ENCODE measurements around the gene PAK1IP1.
"Not testable (repeated sequence)": the region's sequence is repeated elsewhere in the genome, so short reads cannot be mapped to it uniquely, and the experiment has no call there.

PAK1IP1 gene

GRCh38 chr6:10692965-10693538 lies 1.7 kb upstream of the PAK1IP1 start:
- DNase-seq = no peak

GRCh38 chr6:10695086-10695657 lies 400 bp downstream of the PAK1IP1 start:
- no peak for DNase-seq

- DNase-seq = no peak
Measured at GRCh38 chr6:10696655-10697054, 1.9 kb downstream of the PAK1IP1 start.

DNA sequence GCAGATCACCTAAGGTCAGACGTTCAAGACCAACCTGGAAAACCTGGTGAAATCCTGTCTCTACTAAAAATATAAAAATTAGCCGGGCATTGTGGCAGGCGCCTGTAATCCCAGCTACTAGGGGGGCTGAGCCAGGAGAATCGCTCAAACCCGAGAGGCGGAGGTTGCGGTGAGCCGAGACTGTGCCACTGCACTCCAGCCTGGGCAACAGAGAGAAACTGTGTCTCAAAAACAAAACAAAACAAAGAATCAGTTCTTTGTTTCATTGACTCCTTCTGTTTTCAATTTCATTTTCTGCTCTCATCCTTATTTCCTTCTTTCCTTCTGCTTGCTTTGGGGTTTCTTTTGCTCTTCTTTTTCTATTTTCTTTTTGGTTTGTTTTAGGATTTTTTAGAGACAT lies 19.2 kb downstream of the PAK1IP1 start:
- no peak for DNase-seq

DNA sequence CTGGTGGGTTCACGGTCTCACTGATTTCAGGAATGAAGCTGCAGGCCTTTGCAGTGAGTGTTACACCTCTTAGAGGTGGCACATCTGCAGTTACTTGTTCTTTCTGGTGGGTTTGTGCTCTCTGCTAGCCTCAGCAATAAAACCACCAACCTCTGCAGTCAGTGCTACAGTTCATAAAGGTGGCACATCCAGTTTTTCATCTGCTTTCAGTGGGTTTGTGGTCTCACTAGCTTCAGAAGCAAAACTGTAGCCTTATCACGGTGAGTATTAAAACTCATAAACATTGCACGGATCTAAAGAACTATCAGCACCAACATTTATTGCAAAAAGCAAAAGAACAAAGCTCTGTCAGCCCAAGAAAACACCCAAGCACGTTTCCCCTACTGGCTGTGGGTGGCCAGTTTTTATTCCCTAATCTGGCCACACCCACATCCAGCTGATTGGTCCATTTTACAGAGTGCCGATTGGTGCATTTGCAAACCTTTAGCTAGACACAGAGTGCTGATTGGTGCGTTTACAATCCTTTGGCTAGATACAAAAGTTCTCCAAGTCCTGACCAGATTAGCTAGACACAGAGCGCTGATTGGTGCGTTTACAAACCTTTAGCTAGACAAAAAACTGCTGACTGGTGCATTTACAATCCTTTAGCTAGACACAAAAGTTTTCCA lies 24.7 kb downstream of the PAK1IP1 start:
- no peak for DNase-seq

- DNase-seq = no peak
Measured at GRCh38 chr6:10719964-10720264, 25.1 kb downstream of the PAK1IP1 start.

- no peak for DNase-seq
Measured at GRCh38 chr6:10720265-10720959, 25.6 kb downstream of the PAK1IP1 start.

DNA sequence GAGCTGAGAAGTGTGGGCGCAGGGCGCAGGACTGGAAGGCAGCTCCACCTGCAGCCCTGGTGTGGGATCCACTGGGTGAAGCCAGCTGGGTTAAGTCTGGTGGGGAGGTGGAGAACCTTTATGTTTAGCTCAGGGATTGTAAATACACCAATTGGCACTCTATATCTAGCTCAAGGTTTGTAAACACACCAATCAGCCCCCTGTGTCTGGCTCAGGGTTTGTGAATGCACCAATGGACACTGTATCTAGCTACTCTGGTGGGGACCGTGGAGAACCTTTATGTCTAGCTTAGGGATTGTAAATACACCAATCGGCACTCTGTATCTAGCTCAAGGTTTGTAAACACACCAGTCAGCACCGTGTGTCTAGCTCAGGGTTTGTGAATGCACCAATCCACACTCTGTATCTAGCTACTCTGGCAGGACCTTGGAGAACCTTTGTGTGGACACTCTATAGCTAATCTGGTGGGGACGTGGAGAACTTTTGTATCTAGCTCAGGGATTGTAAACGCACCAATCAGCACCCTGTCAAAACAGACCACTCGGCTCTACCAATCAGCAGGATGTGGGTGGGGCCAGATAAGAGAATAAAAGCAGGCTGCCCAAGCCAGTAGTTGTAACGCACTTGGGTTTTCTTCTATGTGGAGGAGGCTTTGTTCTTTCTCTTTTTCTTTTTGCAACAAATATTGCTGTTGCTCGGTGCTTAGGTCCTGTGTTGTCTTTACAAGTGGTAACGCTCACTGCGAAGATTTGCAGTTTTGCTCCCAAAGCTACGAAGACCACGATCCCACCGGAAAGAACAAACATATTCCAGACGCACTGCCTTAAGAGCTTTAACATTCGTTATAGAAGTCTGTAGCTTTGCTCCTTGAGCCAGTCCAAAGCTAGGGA lies 26.4 kb downstream of the PAK1IP1 start:
- not testable (repeated sequence) for DNase-seq

DNA sequence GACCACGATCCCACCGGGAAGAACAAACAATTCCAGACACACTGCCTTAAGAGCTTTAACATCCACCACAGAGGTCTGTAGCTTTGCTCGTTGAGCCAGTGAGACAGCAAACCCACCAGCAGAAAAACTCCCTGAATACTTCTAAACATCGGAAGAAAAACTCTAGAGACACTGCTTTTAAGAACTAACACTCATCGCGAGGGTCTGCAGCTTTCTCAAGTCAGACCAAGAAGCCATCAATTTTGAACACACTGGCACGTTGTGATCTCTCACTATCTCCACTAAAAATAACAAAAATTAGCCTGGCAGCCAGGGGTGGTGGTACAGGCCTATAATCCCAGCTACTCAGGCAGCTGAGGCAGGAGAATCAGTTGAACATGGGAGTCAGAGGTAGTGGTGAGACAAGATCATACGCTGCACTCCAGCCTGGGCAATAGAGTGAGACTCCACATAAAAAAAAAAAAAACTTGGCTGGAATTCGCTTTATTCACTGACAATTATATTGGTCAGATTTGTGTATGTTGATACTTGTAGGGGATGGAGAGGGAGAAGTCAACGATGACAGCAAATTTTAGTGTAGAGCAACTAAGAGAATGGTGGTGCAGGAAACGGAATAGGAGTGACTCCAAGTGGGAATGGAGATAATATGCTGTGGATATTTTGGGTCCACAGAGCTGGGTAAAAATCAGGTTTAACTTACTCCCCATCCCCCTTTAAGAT lies 27.2 kb downstream of the PAK1IP1 start:
- DNase-seq = no peak

GRCh38 chr6:10722570-10722819 lies 27.7 kb downstream of the PAK1IP1 start:
- peak; percentile 91 for DNase-seq

GRCh38 chr6:10722820-10723566 lies 28.2 kb downstream of the PAK1IP1 start, which contains the start of gene TMEM14C:
TMEM14C (plus strand) TSS chr6:10723070; CDS start chr6:10724614, 1,544 bp downstream.
- peak; percentile 96 for DNase-seq

DNA sequence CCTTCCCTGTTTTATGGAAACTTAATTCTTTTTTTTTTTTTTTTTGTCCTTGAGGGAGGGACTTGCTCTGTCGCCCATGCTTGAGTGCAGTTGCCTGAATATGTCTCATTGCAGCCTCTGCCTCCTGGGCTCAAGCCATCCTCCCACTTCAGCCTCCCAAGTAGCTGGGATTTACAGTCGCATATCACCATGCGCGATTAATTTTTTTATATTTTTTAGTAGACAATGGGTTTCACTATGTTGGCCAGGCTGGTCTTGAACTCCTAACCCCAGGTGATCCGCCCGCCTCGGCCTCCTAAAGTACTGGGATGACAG lies 28.8 kb downstream of the PAK1IP1 start:
- no peak for DNase-seq

GRCh38 chr6:10725044-10725443 lies 30.3 kb downstream of the PAK1IP1 start:
- DNase-seq = no peak

- DNase-seq = no peak
Measured at GRCh38 chr6:10725716-10726115, 30.9 kb downstream of the PAK1IP1 start.

DNA sequence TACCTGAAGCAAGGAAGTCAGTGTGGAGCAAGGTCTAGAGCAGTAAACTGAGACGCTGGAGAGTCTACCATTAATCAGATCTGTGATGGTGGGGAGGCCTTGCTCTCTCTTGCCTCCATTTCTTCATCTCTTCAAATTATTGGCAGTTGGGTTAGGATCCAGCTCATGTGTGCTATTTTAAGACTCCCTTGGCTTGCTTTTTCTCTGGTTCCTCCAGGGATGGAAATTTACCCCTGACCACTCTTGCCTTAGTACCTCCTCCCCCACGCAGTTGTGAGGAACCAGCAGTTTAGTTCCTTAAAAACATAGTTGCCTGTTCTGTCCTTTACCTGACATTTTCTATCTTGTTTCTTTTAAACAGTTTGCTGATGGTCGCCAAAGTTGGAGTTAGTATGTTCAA lies 35.5 kb downstream of the PAK1IP1 start:
- no peak for DNase-seq

GRCh38 chr6:10733151-10733715 lies 38.5 kb downstream of the PAK1IP1 start:
- no peak for DNase-seq

DNA sequence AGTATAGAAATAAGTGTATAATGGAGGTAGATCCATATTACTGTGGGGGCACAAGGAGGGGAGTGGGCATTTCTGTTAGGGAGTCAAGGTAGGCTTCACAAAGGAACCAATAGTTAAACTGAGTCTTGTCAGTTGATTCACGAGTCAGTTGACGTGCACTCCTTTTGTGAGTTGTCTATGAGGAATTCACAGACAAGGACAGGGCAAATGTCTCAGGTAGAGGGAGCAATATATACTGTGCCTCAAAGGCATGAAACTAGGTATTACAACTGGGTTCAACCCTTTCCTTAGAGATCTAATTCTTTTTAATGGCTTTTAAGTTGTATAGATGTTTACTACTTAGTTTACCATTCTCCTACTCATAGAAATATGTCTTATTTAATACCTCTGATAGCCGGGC lies 39.1 kb downstream of the PAK1IP1 start:
- DNase-seq = no peak

GRCh38 chr6:10736731-10737130 lies 42.0 kb downstream of the PAK1IP1 start:
- no peak for DNase-seq

DNA sequence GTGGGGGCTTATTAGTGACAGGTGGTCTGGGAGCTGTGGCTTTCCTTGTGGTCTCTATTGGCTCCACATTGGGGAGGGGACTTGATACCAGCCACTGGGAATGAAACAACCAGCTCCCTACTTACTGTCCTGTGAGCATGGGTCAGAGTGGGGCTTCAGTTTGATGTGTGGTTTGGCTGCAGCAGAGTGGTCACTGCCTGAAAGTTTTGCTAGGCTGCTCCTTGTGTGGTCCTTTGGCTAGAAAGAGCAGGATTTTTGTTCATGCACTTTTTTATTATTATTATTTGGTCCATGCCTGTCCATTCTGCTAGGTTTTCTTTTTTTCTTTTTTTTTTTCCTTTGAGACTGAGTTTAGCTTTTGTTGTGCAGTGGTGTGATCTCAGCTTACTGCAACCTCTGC lies 45.3 kb downstream of the PAK1IP1 start:
- no peak for DNase-seq

DNA sequence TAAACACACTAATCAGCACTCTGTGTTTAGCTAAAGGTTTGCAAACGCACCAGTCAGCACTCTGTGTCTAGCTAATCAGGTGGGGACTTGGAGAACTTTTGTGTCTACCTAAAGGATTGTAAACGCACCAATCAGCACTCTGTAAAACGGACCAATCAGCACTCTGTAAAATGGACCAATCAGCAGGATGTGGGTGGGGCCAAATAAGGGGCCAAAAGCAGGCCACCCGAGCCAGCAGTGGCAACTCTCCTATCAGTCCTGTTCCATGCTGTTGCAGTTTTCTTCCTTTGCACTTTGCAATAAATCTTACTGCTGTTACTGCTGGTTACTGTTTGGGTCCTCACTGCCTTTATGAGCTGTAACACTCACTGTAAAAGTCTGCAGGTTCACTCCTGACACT lies 46.9 kb downstream of the PAK1IP1 start:
- DNase-seq = not testable (repeated sequence)

GRCh38 chr6:10742251-10742650 lies 47.5 kb downstream of the PAK1IP1 start:
- DNase-seq = no peak

DNA sequence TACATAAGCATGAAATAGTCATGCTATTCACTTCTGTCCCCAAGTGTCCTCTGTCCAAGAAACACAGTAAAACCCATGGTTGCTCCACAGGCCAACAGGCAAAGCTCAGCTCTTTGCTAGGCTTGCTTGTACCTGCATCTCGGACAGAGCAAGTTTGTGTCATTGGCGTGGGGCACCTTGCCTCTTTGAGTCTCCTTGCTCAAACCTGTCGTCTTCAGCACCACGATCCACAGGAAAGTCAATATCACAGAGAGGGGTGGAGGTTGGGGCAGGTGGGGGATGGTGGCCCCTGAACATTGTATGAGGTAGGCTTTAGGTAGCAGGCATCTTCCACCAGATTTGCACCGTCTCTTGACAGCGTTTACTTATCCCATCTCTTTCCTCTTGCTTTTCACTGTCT lies 48.7 kb downstream of the PAK1IP1 start:
- no peak for DNase-seq
